Heart left ventricle (tissue), 16 donors: ENCODE results near the gene PHLDB3. TPM values are rescaled to one million over a fixed set of nuclear protein-coding genes. Genes with fewer than 3 reads are reported as not detected.
"Not testable (repeated sequence)": the region's sequence is repeated elsewhere in the genome, so short reads cannot be mapped to it uniquely, and the experiment has no call there.

Experiments
- ATAC-seq, 4 donors: fragments of 200-7000 bp; cut with Tn5 transposase; one replicate each; pipeline ENCODE4 v1.9.1; 2020 to 2022; ENCODE audit warnings: moderate library complexity in 4 of 4, mild to moderate bottlenecking in 3 of 4, moderate number of reproducible peaks in 1 of 4
- DNase-seq, 5 donors: peaks; one replicate each; pipeline ENCODE4 v3.0.0-alpha.2; 2020
- H3K27ac ChIP-seq, 12 donors: fragments of 200-600 bp; sonication (generic) in 4 of 12; one replicate each; pipeline versions ENCODE4 v1.5.0 to v1.8.0; 2016 to 2022; ENCODE audit warnings: mild to moderate bottlenecking in 2 of 12
- H3K27me3 ChIP-seq, 9 donors: fragments of 200-600 bp; sonication (generic) in 2 of 9; one replicate each; pipeline versions ENCODE4 v1.5.1 to v1.8.0; 2016 to 2022; ENCODE audit warnings: mild to moderate bottlenecking in 3 of 9
- H3K36me3 ChIP-seq, 9 donors: fragments of 200-600 bp; sonication (generic) in 2 of 9; one replicate each; pipeline versions ENCODE4 v1.5.0 to v1.8.0; 2018 to 2022; ENCODE audit warnings: mild to moderate bottlenecking in 2 of 9
- H3K4me1 ChIP-seq, 12 donors: fragments of 200-600 bp; sonication (generic) in 4 of 12; one replicate each; pipeline versions ENCODE4 v1.5.0 to v1.8.0; 2016 to 2022; ENCODE audit warnings: mild to moderate bottlenecking in 3 of 12
- H3K4me3 ChIP-seq, 12 donors: fragments of 200-600 bp; sonication (generic) in 4 of 12; one replicate each; pipeline versions ENCODE4 v1.5.0 to v1.8.0; 2017 to 2022; ENCODE audit warnings: mild to moderate bottlenecking in 9 of 12, moderate library complexity in 4 of 12
- H3K9me3 ChIP-seq, 12 donors: fragments of 200-600 bp; sonication (generic) in 4 of 12; one replicate each; pipeline versions ENCODE4 v1.5.0 to v1.8.0; 2016 to 2022; ENCODE audit warnings: mild to moderate bottlenecking in 1 of 12
- CTCF ChIP-seq, 12 donors: fragments of 200-600 bp; sonication (generic) in 4 of 12; IDR thresholded peaks; one replicate each; pipeline versions ENCODE4 v1.5.0 to v1.8.0; 2018 to 2022; ENCODE audit warnings: antibody characterized with exemption in 12 of 12, mild to moderate bottlenecking in 5 of 12
- POLR2A ChIP-seq, 2 donors: fragments of 450-650 bp; IDR thresholded peaks; one replicate each; pipeline ENCODE4 v1.6.1; 2017; ENCODE audit warnings: antibody characterized with exemption in 2 of 2, mild to moderate bottlenecking in 2 of 2, moderate library complexity in 2 of 2
- WGBS, 4 donors: extraction: QIAGEN DNeasy Blood & Tissue Kit in 2 of 4; methylation state at CpG; one replicate each; pipeline versions ENCODE4 v1.1.5 to v1.1.7; 2013 to 2018; 5-methylcytosine and 5-hydroxymethylcytosine counted together
- intact Hi-C, 10 donors: fragments of 100-400 bp; cut with DNase I; formaldehyde crosslinking; loops; one replicate each; pipeline versions ENCODE4 v1.11.1 to v1.14.2; 2022
- polyA plus RNA-seq, 2 donors: library from polyadenylated mRNA; stranded (reverse); fragments of 200-250 nt; gene quantifications; one replicate each; pipeline ENCODE4 v1.2.3, GENCODE V29; 2013
- total RNA-seq, 9 donors: library from RNA; depleted of rRNA in 2 of 9; stranded (reverse); fragments of >200 nt in 2 of 9; fragmentation: NEBNext Ultra II Directional in 3 of 9; extraction: Animal tissue kit (Norgen Biotek cat#: 25700) in 3 of 9; gene quantifications; one replicate each; pipeline versions ENCODE4 v1.1.0 to v1.2.4, GENCODE V29; 2016 to 2023
- donor health status: ischemic (EF 13 %, LVEDD 7.1; RV severe dilation, severe dysfunction).
- donor health status: healthy with polysubstance abuse.
- donor health status: DM: no; HTN: yes; CAD: no.
- donor health status: DM: no; HTN: no; CAD: no.
- donor health status: ischemic (EF 25% LVEDD 6.9; RV normal size, moderate dysfunction).
- donor health status: ischemic (EF 25% LVEDD 5.7; RV mildly dilated, moderate dysfunction).
- donor health status: healthy.
- donor health status: DM: yes; HTN: yes; CAD: no.
- donor health status: ischemic (EF 35%, LVEDD 5.7; RV mildly dilated, moderate dysfunction).
- donor health status: nonischemic (EF 11% LVEDD 7.7; RV severe dilation, severe dysfunction).
- donor health status: DM: yes; HTN: yes; CAD: no.
- donor health status: PGD.
- donor health status: ischemic (EF 29% LVEDD 5.4; RV normal size, mild dysfunction).
- donor health status: nonischemic (EF 23%, LVEDD 6.1; RV moderate dilation, normal function).

PHLDB3 gene
- total and polyA plus RNA-seq, 11 donors, result 2.4 to 11.6 (median 5.7) TPM

GRCh38 chr19:43437712-43438111 lies 66.8 kb downstream of the PHLDB3 start:
- peak overlapping the region in 6 of 12 donors; percentile 37 to 82 (median 74) for H3K27ac ChIP-seq
- no peaks in the 10 kb centered on the region for H3K9me3 ChIP-seq
- no peaks in the 10 kb centered on the region for H3K27me3 ChIP-seq
- H3K4me1 ChIP-seq, result peaks cover 0 to 26% (median 8%) of the 10 kb centered on the region in 12 donors
- no peak for DNase-seq
- TF ChIP-seq CTCF (IDR thresholded peaks at IDR 0.05), result no peak
- no peak for TF ChIP-seq POLR2A (IDR thresholded peaks at IDR 0.05)
- H3K36me3 ChIP-seq, result no peaks in the 10 kb centered on the region
- ATAC-seq, result no peak
- intact Hi-C loops, result no loop called here
- WGBS, 4 donors, result 85 to 96% (median 94%) methylated on average over 6 of the region's 6 CpGs
- no peak overlapping the region for H3K4me3 ChIP-seq

- intact Hi-C loops, result not testable (repeated sequence)
- WGBS, 4 donors, result 88 to 91% (median 90%) methylated on average over 11 of the region's 11 CpGs
These were observed 67.3 kb downstream of the PHLDB3 start for GRCh38 chr19:43437284-43437683.

GRCh38 chr19:43435775-43436174 lies 68.8 kb downstream of the PHLDB3 start:
- intact Hi-C loops, result no loop called here
- DNase-seq, result no peak
- 77 to 91% (median 86%) methylated on average over 3 of the region's 3 CpGs for WGBS, 4 donors
- Histone ChIP-seq H3K27me3 (no peaks in the 10 kb centered on the region), H3K4me3 (no peak overlapping the region), H3K9me3 (no peaks in the 10 kb centered on the region), H3K36me3 (no peaks in the 10 kb centered on the region), H3K4me1 (peaks cover 0 to 26% (median 8%) of the 10 kb centered on the region in 12 donors), H3K27ac (no peak overlapping the region)
- no peak for TF ChIP-seq CTCF (IDR thresholded peaks at IDR 0.05)
- no peak for ATAC-seq

More at GRCh38 chr19:43437284-43437683, 67.3 kb downstream of the PHLDB3 start:
- H3K36me3 ChIP-seq, H3K27me3 ChIP-seq, H3K9me3 ChIP-seq, DNase-seq, H3K27ac ChIP-seq, H3K4me3 ChIP-seq, ATAC-seq: not testable (repeated sequence)
- peaks cover 0 to 26% (median 8%) of the 10 kb centered on the region in 12 donors for H3K4me1 ChIP-seq

- intact Hi-C loops, result no loop called here
- no peak overlapping the region for H3K27ac ChIP-seq
- H3K4me3 ChIP-seq, result no peak overlapping the region
- peaks cover 0 to 19% (median 2%) of the 10 kb centered on the region in 12 donors for H3K4me1 ChIP-seq
- H3K36me3 ChIP-seq, result no peaks in the 10 kb centered on the region
- WGBS, 4 donors, result 86 to 93% (median 89%) methylated on average over 6 of the region's 6 CpGs
- no peaks in the 10 kb centered on the region for H3K9me3 ChIP-seq
- no peaks in the 10 kb centered on the region for H3K27me3 ChIP-seq
- ATAC-seq, result no peak
- TF ChIP-seq CTCF (IDR thresholded peaks at IDR 0.05) (no peak), POLR2A (IDR thresholded peaks at IDR 0.05) (no peak)
- no peak for DNase-seq
These were observed 70.9 kb downstream of the PHLDB3 start for GRCh38 chr19:43433689-43434088.

- intact Hi-C loops, result no loop called here
These were observed 71.2 kb downstream of the PHLDB3 start for GRCh38 chr19:43433358-43433673.

More at GRCh38 chr19:43433358-43433673, 71.2 kb downstream of the PHLDB3 start:
- Histone ChIP-seq H3K27ac (no peak overlapping the region), H3K36me3 (no peaks in the 10 kb centered on the region), H3K27me3 (no peaks in the 10 kb centered on the region), H3K9me3 (no peaks in the 10 kb centered on the region), H3K4me3 (no peak overlapping the region), H3K4me1 (peaks cover 0 to 16% (median 0%) of the 10 kb centered on the region in 12 donors)
- ATAC-seq (no peak), DNase-seq (no peak)
- WGBS, 4 donors, result 94 to 100% (median 96%) methylated on average over 2 of the region's 2 CpGs
- TF ChIP-seq POLR2A (IDR thresholded peaks at IDR 0.05) (no peak), CTCF (IDR thresholded peaks at IDR 0.05) (no peak)
